ENCODE data around the gene SLC38A10. TPM values are rescaled to one million over a fixed set of nuclear protein-coding genes. Genes with fewer than 3 reads are reported as not detected.

The SLC38A10 gene
- total and polyA plus RNA-seq, 2 of the 13 experiments (the other 11 are each of a cell fraction or from before 2014, with no cell fraction given) = 23.4 to 55.8 TPM

- no peak for TF ChIP-seq FOXO1 (CRISPR knock-in tag; IDR thresholded peaks at IDR 0.05)
These were observed 97.7 kb downstream of the SLC38A10 start (continued) for GRCh38 chr17:81197409-81197795.

- no peaks in the 10 kb centered on the region for H3K4me1 ChIP-seq (ENCODE audit: insufficient read depth, low read length)
These were observed 98.3 kb downstream of the SLC38A10 start for GRCh38 chr17:81196505-81197408.

More at GRCh38 chr17:81196505-81197408, 98.3 kb downstream of the SLC38A10 start:
- no peak overlapping the region for H2AFZ ChIP-seq (ENCODE audit: low read length)
- in situ Hi-C loops (cut with HindIII; ENCODE audit: extremely low pct_ligation_motif_present, low pct_unique_long_range_greater_than_20kb) = no loop called here
- peaks cover 15 to 33% of the 10 kb centered on the region in 2 experiments; a peak in 4 of 5 replicates for H3K36me3 ChIP-seq (replicated peaks in 1 of 2; ENCODE audit: control insufficient read depth in 1 of 2, insufficient read depth in 2 of 2, low read length in 2 of 2)
- H4K20me1 ChIP-seq (ENCODE audit: insufficient read depth, low read length) = no peaks in the 10 kb centered on the region; the same call in 1 of the 2 replicates
- CTCF ChIA-PET (ENCODE audit: low intra/inter-chr PET ratio, low total read pairs) = no interaction called here
- POLR2A ChIA-PET = no interaction called here
- no TSS peak for BruUV-seq (replicated peaks)
- no peak for FAIRE-seq
- no peaks in the 10 kb centered on the region for H3K79me2 ChIP-seq (ENCODE audit: insufficient read depth, low read length)
- no peak overlapping the region for H3K4me2 ChIP-seq (ENCODE audit: low read depth, low read length)
- no peak overlapping the region for H3K4me3 ChIP-seq (replicated peaks in 1 of 3; ENCODE audit: insufficient read depth in 1 of 3, low read depth in 2 of 3, low read length in 3 of 3)
- no peaks in the 10 kb centered on the region for H3K9me3 ChIP-seq (ENCODE audit: low read length)
- H3K27me3 ChIP-seq (ENCODE audit: control insufficient read depth in 1 of 2, insufficient read depth in 2 of 2, low read length in 2 of 2) = no peaks in the 10 kb centered on the region
- TF ChIP-seq ZNF274 (CRISPR knock-in tag; IDR thresholded peaks at IDR 0.05) (0 out of 2 replicates have a peak, but pooled peaks have one; percentile 32), NR2F1 (CRISPR knock-in tag; IDR thresholded peaks at IDR 0.05) (no peak), DBP (CRISPR knock-in tag; IDR thresholded peaks at IDR 0.05; ENCODE audit: not compliant biosample characterization) (no peak), AGO2 (optimal IDR thresholded peaks at IDR 0.05; ENCODE audit: low read depth, low read length) (peak; percentile 36)
- H3K9ac ChIP-seq (ENCODE audit: insufficient read depth, low read depth, low read length) = no peak overlapping the region
- intact Hi-C loops (cut with micrococcal nuclease; ENCODE audit: unreplicated experiment) = no loop called here
- no peak overlapping the region for H3K27ac ChIP-seq (ENCODE audit: extremely low read length, insufficient read depth, low read length)
- DNase-seq (ENCODE audit: low spot score) = no peak
- 93% methylated on average over 45 of the region's 45 CpGs for WGBS (ENCODE audit: low lambda C conversion rate)
- ATAC-seq = no peak

All from HepG2 (cell line).